Parathyroid adenoma (tissue), 2 donors: Measurements from ENCODE around the gene MYCBPAP.

Experiments
- H2AFZ ChIP-seq: fragments of 300-600 bp; sonication (generic); one replicate; pipeline ENCODE4 v1.7.0; 2017; ENCODE audit warnings: antibody characterized with exemption, mild to moderate bottlenecking
- H3K27ac ChIP-seq: fragments of 300-600 bp; sonication (generic); one replicate; pipeline ENCODE4 v1.7.0; 2017
- H3K27me3 ChIP-seq: fragments of 300-600 bp; sonication (generic); one replicate; pipeline ENCODE4 v1.7.0; 2017; ENCODE audit warnings: low read length; ENCODE audit not compliant: control insufficient read depth, insufficient read depth
- H3K36me3 ChIP-seq: fragments of 300-600 bp; sonication (generic); one replicate; pipeline ENCODE4 v1.7.0; 2017; ENCODE audit warnings: low read length; ENCODE audit not compliant: control insufficient read depth, insufficient read depth
- H3K4me1 ChIP-seq: fragments of 300-600 bp; sonication (generic); one replicate; pipeline ENCODE4 v1.7.0; 2017; ENCODE audit warnings: control low read depth
- H3K4me2 ChIP-seq: fragments of 300-600 bp; sonication (generic); one replicate; pipeline ENCODE4 v1.7.0; 2017; ENCODE audit warnings: low read length
- H3K4me3 ChIP-seq: fragments of 300-600 bp; sonication (generic); one replicate; pipeline ENCODE4 v1.7.0; 2017; ENCODE audit warnings: low read depth, low read length
- H3K79me2 ChIP-seq: fragments of 300-600 bp; sonication (generic); one replicate; pipeline ENCODE4 v1.7.0; 2017; ENCODE audit warnings: control low read depth
- H3K9ac ChIP-seq: fragments of 300-600 bp; sonication (generic); one replicate; pipeline ENCODE4 v1.7.0; 2017; ENCODE audit warnings: mild to moderate bottlenecking
- H3K9me3 ChIP-seq: fragments of 300-600 bp; sonication (generic); one replicate; pipeline ENCODE4 v1.7.0; 2017; ENCODE audit warnings: low read length; ENCODE audit not compliant: control insufficient read depth
- CTCF ChIP-seq: fragments of 300-600 bp; sonication (generic); IDR thresholded peaks from one replicate; pipeline ENCODE4 v1.7.0; 2017; ENCODE audit warnings: antibody characterized with exemption, mild to moderate bottlenecking
- donor health status: primary hyperparathyroidism.

The MYCBPAP gene

DNA sequence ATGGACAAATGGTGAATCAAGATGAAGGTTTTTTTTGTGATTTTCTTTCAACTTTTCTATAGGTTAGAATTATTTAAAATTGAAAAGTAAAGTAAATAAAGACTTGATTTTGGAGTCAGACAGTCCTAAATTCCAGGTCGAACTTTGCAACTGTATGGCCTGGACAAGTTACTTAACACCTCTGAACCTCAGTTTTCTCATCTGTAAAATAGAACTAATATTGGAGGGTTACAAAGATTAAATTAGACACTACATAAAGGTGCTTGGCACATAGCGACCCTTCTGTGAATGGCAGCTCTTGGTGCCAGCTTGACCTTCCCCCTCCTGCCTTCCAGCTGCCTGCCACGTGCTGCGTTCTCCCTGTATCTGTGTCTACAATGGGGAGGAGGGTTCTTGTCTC lies 26.6 kb upstream of the MYCBPAP start:
- H2AFZ ChIP-seq, result no peak overlapping the region
- no peak overlapping the region for H3K27ac ChIP-seq
- no peaks in the 10 kb centered on the region for H3K27me3 ChIP-seq
- no peaks in the 10 kb centered on the region for H3K79me2 ChIP-seq
- H3K9ac ChIP-seq, result no peak overlapping the region
- H3K9me3 ChIP-seq, result no peaks in the 10 kb centered on the region
- H3K4me1 ChIP-seq, result peaks cover 9% of the 10 kb centered on the region
- no peak overlapping the region for H3K4me2 ChIP-seq
- TF ChIP-seq CTCF, result no peak
- H3K36me3 ChIP-seq, result no peaks in the 10 kb centered on the region
- H3K4me3 ChIP-seq, result no peak overlapping the region

- Histone ChIP-seq H3K9me3 (no peaks in the 10 kb centered on the region), H3K27me3 (no peaks in the 10 kb centered on the region), H3K36me3 (no peaks in the 10 kb centered on the region), H3K4me3 (no peak overlapping the region), H3K4me2 (no peak overlapping the region), H3K79me2 (no peaks in the 10 kb centered on the region), H2AFZ (no peak overlapping the region), H3K4me1 (peaks cover 11% of the 10 kb centered on the region), H3K9ac (no peak overlapping the region), H3K27ac (no peak overlapping the region)
- TF ChIP-seq CTCF, result no peak
Observed at GRCh38 chr17:50482110-50482509, 26.1 kb upstream of the MYCBPAP start.

GRCh38 chr17:50482516-50482915 lies 25.7 kb upstream of the MYCBPAP start:
- Histone ChIP-seq H3K4me2 (peak overlapping the region; percentile 65), H3K79me2 (no peaks in the 10 kb centered on the region), H3K27me3 (no peaks in the 10 kb centered on the region), H3K27ac (no peak overlapping the region), H3K9ac (no peak overlapping the region), H3K4me1 (peaks cover 15% of the 10 kb centered on the region), H2AFZ (peak overlapping the region; percentile 61), H3K36me3 (no peaks in the 10 kb centered on the region), H3K4me3 (no peak overlapping the region), H3K9me3 (no peaks in the 10 kb centered on the region)
- peak; percentile 96 for TF ChIP-seq CTCF

- no peak overlapping the region for H3K4me2 ChIP-seq
- TF ChIP-seq CTCF, result no peak
- no peak overlapping the region for H3K4me3 ChIP-seq
- no peak overlapping the region for H3K9ac ChIP-seq
- no peaks in the 10 kb centered on the region for H3K27me3 ChIP-seq
- no peaks in the 10 kb centered on the region for H3K79me2 ChIP-seq
- no peak overlapping the region for H3K27ac ChIP-seq
- H3K9me3 ChIP-seq, result no peaks in the 10 kb centered on the region
- no peak overlapping the region for H2AFZ ChIP-seq
- H3K4me1 ChIP-seq, result peaks cover 19% of the 10 kb centered on the region
- H3K36me3 ChIP-seq, result no peaks in the 10 kb centered on the region
Observed at GRCh38 chr17:50483266-50483665, 25.0 kb upstream of the MYCBPAP start.

- Histone ChIP-seq H3K79me2 (no peaks in the 10 kb centered on the region), H2AFZ (no peak overlapping the region), H3K4me3 (no peak overlapping the region), H3K4me1 (peaks cover 22% of the 10 kb centered on the region), H3K4me2 (no peak overlapping the region), H3K27ac (no peak overlapping the region), H3K9ac (no peak overlapping the region), H3K36me3 (no peaks in the 10 kb centered on the region), H3K9me3 (no peaks in the 10 kb centered on the region), H3K27me3 (no peaks in the 10 kb centered on the region)
- TF ChIP-seq CTCF, result no peak
Observed at GRCh38 chr17:50484386-50485155, 23.7 kb upstream of the MYCBPAP start.
